Right cardiac atrium (tissue), 5 donors: Measurements from ENCODE around the gene ZNF285. TPM values are rescaled to one million over a fixed set of nuclear protein-coding genes. Genes with fewer than 3 reads are reported as not detected.
"Not testable (repeated sequence)": the region's sequence is repeated elsewhere in the genome, so short reads cannot be mapped to it uniquely, and the experiment has no call there.

ENCODE experiments used
- ATAC-seq, 2 donors: fragments of 200-7000 bp; cut with Tn5 transposase; one replicate each; pipeline versions ENCODE4 v1.8.0 to v1.9.1; 2020; ENCODE audit warnings: moderate library complexity in 2 of 2, mild to moderate bottlenecking in 1 of 2
- DNase-seq, 3 donors: peaks; one replicate each; pipeline ENCODE4 v3.0.0-alpha.2; 2020
- H3K27ac ChIP-seq: one replicate; pipeline ENCODE4 v1.5.1; 2013; ENCODE audit warnings: mild to moderate bottlenecking, low read length, control low read depth, moderate library complexity
- H3K27me3 ChIP-seq: one replicate; pipeline ENCODE4 v1.6.1; 2013; ENCODE audit not compliant: control insufficient read depth, insufficient read depth
- H3K4me1 ChIP-seq: one replicate; pipeline ENCODE4 v1.6.1; 2013; ENCODE audit warnings: low read length; ENCODE audit not compliant: control insufficient read depth, insufficient read depth
- H3K4me3 ChIP-seq: one replicate; pipeline ENCODE4 v1.5.1; 2013; ENCODE audit warnings: low read length, control low read depth
- H3K9me3 ChIP-seq: one replicate; pipeline ENCODE4 v1.6.1; 2013; ENCODE audit warnings: low read length; ENCODE audit not compliant: control insufficient read depth
- WGBS: extraction: QIAGEN DNeasy Blood & Tissue Kit; methylation state at CpG from one replicate; pipeline ENCODE4 v1.1.7; 2013; 5-methylcytosine and 5-hydroxymethylcytosine counted together
- intact Hi-C, 4 donors: fragments of 100-400 bp; cut with DNase I; formaldehyde crosslinking; loops; one replicate each; pipeline versions ENCODE4 v1.11.0 to v1.14.0; 2022 to 2023
- polyA plus RNA-seq: library from polyadenylated mRNA; stranded (reverse); fragments of 200-250 nt; gene quantifications from one replicate; pipeline ENCODE4 v1.2.3, GENCODE V29; 2013
- total RNA-seq, 4 donors: library from RNA; stranded (reverse); fragmentation: NEBNext Ultra II Directional; extraction: Animal tissue kit (Norgen Biotek cat#: 25700); gene quantifications; one replicate each; pipeline ENCODE4 v1.2.1, GENCODE V29; 2021
- donor health status: healthy with polysubstance abuse.
- donor health status: DM: no; HTN: yes; CAD: no.
- donor health status: DM: no; HTN: no; CAD: no.
- donor health status: DM: no; HTN: yes; CAD: no; lungs with severe emphysema.
- donor health status: DM: yes; HTN: yes; CAD: no.

The ZNF285 gene
- total and polyA plus RNA-seq, 5 donors: 2.2 to 5.5 (median 3.4) TPM

DNA sequence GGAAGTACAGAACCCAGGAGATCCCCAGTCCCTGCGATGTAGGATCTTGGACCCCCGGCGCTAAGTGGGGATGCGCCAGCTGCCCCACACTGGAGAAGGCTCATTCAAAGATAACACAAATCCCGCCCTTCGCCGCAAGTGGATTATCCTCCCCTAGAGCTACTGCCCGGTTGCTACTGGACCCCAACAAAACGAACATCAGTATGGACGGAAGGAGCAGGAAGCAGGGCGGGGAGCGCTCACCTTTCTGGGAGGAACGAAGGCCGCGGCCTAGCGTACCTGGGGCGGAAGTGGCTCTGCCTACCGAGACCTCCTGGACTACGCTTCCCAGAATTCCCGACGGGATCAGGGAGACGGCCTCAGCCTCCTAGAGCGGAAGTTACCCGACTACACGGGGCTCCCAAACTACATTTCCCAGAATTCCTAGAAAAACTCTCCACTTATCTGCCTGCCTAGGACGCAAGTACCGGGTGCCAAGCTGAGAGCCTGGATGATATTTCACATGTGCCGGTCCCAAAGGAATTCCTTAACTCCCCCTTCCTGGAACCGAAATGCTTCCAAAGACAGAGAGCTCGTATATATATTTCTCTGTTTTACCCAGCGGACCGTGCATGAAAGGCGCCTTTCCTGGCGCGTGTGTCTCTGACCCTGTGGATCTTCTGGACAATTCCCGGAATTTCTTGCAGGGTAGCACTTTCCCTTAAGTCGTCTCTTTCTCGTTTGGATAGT, 44.9 kb downstream of the ZNF285 start, which contains the start of gene ZNF112:
TSS of gene ZNF112 (minus strand) at position 298 of the 729 bp plus-strand sequence. CDS start 16,141 bp downstream, outside the sequence.
- Histone ChIP-seq H3K27me3 (no peaks in the 10 kb centered on the region), H3K4me1 (no peaks in the 10 kb centered on the region), H3K4me3 (peak within 1 kb of the TSS; percentile 56), H3K27ac (peak within 1 kb of the TSS; percentile 58), H3K9me3 (no peaks in the 10 kb centered on the region)
- under 1% methylated on average over 38 of the region's 38 CpGs for WGBS
- intact Hi-C loops: no loop called here
- peak; percentile 87 to 91 (median 89) for DNase-seq
- ATAC-seq: peak; percentile 100

GRCh38 chr19:44346556-44346955, 54.9 kb downstream of the ZNF285 start:
- 86% methylated on average over 4 of the region's 4 CpGs for WGBS
- Histone ChIP-seq H3K4me1 (no peaks in the 10 kb centered on the region), H3K27me3 (no peaks in the 10 kb centered on the region), H3K9me3 (peaks cover 5% of the 10 kb centered on the region), H3K27ac (no peak overlapping the region), H3K4me3 (no peak overlapping the region)
- DNase-seq: no peak
- intact Hi-C loops: no loop called here
- no peak for ATAC-seq

DNA sequence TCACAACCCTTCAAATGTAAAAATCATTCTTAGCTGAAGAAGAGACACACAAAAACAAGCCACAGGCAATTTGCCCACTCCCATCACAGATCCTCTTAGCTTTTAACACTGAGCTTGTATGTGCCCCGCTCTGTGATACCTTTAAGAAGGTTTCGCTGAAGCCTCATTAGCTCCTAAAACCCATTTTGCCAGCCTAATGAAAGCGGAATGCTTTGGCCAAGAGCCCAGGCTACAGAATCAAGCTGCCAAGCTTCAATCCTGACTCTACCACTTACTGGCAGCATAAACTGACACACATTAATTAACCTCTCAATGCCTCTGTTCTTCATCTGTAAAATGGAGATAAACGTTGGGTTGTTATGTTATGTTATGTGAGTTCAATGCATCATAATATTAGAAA, 55.4 kb downstream of the ZNF285 start:
- DNase-seq (no peak), ATAC-seq (no peak)
- H3K9me3 ChIP-seq: peaks cover 5% of the 10 kb centered on the region
- no peak overlapping the region for H3K4me3 ChIP-seq
- WGBS: 69% methylated on average over 4 of the region's 4 CpGs
- H3K27ac ChIP-seq: no peak overlapping the region
- intact Hi-C loops: no loop called here
- no peaks in the 10 kb centered on the region for H3K4me1 ChIP-seq
- H3K27me3 ChIP-seq: no peaks in the 10 kb centered on the region

GRCh38 chr19:44344255-44344654, 57.2 kb downstream of the ZNF285 start:
- intact Hi-C loops: no loop called here
- Histone ChIP-seq H3K4me1 (no peaks in the 10 kb centered on the region), H3K4me3 (no peak overlapping the region), H3K27me3 (no peaks in the 10 kb centered on the region), H3K9me3 (peaks cover 8% of the 10 kb centered on the region), H3K27ac (no peak overlapping the region)
- ATAC-seq: no peak
- no peak for DNase-seq
- WGBS: 47% methylated on average over 1 of the region's 1 CpG

GRCh38 chr19:44341794-44342193, 59.6 kb downstream of the ZNF285 start:
- intact Hi-C loops: no loop called here
- H3K27me3 ChIP-seq: no peaks in the 10 kb centered on the region
- no peak overlapping the region for H3K27ac ChIP-seq
- no peaks in the 10 kb centered on the region for H3K4me1 ChIP-seq
- no peak overlapping the region for H3K4me3 ChIP-seq
- peaks cover 10% of the 10 kb centered on the region for H3K9me3 ChIP-seq
- DNase-seq: no peak
- WGBS: 56% methylated on average over 2 of the region's 2 CpGs
- ATAC-seq: no peak

DNA sequence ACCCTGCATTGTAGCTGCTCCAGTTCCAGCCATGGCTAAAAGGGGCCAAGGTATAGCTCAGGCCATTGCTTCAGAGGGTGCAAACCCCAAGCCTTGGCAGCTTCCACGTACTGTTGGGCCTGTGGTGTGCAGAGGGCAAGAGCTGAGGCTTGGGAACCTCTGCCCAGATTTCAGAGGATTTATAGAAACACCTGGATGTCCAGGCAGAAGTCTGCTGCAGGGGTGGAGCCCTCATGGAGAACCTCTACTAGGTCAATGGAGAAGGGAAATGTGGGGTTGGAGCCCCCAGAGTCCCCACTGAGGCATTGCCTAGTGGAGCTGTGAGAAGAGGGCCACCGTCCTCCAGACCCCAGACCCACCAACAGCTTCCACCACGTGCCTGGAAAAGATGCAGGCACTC, 66.8 kb downstream of the ZNF285 start:
- H3K9me3 ChIP-seq: peaks cover 23% of the 10 kb centered on the region

More for the DNA sequence above, 66.8 kb downstream of the ZNF285 start:
- H3K4me3 ChIP-seq, H3K27me3 ChIP-seq, H3K27ac ChIP-seq, H3K4me1 ChIP-seq, intact Hi-C loops, ATAC-seq, DNase-seq: not testable (repeated sequence)
- WGBS: 82% methylated on average over 3 of the region's 3 CpGs

Other genes starting within 250 kb of the ZNF285 start
- gene ZNF226, start 236.5 kb downstream of the ZNF285 start, total RNA-seq: 10 to 100 TPM; 19.4 to 23.0 (median 22.2) TPM
- gene ZNF226, start 236.5 kb downstream of the ZNF285 start, polyA plus RNA-seq: 24.8 TPM
- 10 to 100 TPM; 13.2 to 16.0 (median 15.0) TPM for gene ZNF227, start 189.1 kb downstream of the ZNF285 start, total RNA-seq
- gene ZNF227, start 189.1 kb downstream of the ZNF285 start, polyA plus RNA-seq: 5.2 TPM
- 1 to 10 TPM; 3.4 to 8.8 (median 6.4) TPM for gene ZNF233, start 141.7 kb downstream of the ZNF285 start, total RNA-seq
- gene ZNF233, start 141.7 kb downstream of the ZNF285 start, polyA plus RNA-seq: 3.2 TPM
- 1 to 10 TPM; 5.0 to 5.2 (median 5.1) TPM for gene ZNF235, start 96.6 kb downstream of the ZNF285 start, total RNA-seq
- gene ZNF235, start 96.6 kb downstream of the ZNF285 start, polyA plus RNA-seq: 3.0 TPM
- 1 to 10 TPM; 5.2 to 7.3 (median 5.9) TPM for gene ZNF112, start 44.9 kb downstream of the ZNF285 start, total RNA-seq
- gene ZNF112, start 44.9 kb downstream of the ZNF285 start, polyA plus RNA-seq: 2.6 TPM
- gene ZNF229, start 46.9 kb upstream of the ZNF285 start, total RNA-seq: 1 to 10 TPM; 7.0 to 7.8 (median 7.2) TPM
- gene ZNF229, start 46.9 kb upstream of the ZNF285 start, polyA plus RNA-seq: 3.3 TPM
- gene ZNF180, start 98.9 kb upstream of the ZNF285 start, total RNA-seq: 1 to 10 TPM; 5.3 to 6.5 (median 6.0) TPM
- 2.6 TPM for gene ZNF180, start 98.9 kb upstream of the ZNF285 start, polyA plus RNA-seq
- not detected for gene CEACAM20, start 128.1 kb upstream of the ZNF285 start, total RNA-seq
- gene CEACAM20, start 128.1 kb upstream of the ZNF285 start, polyA plus RNA-seq: not detected
- not detected for gene IGSF23, start 212.0 kb upstream of the ZNF285 start, total RNA-seq
- not detected for gene IGSF23, start 212.0 kb upstream of the ZNF285 start, polyA plus RNA-seq
- 10 to 100 TPM; 25.0 to 44.8 (median 33.9) TPM for gene PVR, start 242.3 kb upstream of the ZNF285 start, total RNA-seq
- gene PVR, start 242.3 kb upstream of the ZNF285 start, polyA plus RNA-seq: 27.3 TPM